Measurements from ENCODE around the gene CD44. TPM values are rescaled to one million over a fixed set of nuclear protein-coding genes. Genes with fewer than 3 reads are reported as not detected.

CD44 gene
- polyA plus RNA-seq, 1 of the 3 experiments (the other 2 are of a cell fraction) = 457 TPM

- TF ChIP-seq IRF3 (IDR thresholded peaks at IDR 0.05; ENCODE audit: low read depth, low read length) (no peak), RFX5 (IDR thresholded peaks at IDR 0.05; ENCODE audit: low read length) (no peak), RXRA (IDR thresholded peaks at IDR 0.05; ENCODE audit: borderline replicate concordance, low read depth) (no peak), FOSL2 (IDR thresholded peaks at IDR 0.05; ENCODE audit: borderline replicate concordance, low read depth) (peak; percentile 94), ELF1 (IDR thresholded peaks at IDR 0.05) (no peak), CHD2 (IDR thresholded peaks at IDR 0.05; ENCODE audit: low read length, partially characterized antibody) (no peak), MEF2A (IDR thresholded peaks at IDR 0.05; ENCODE audit: borderline replicate concordance, low read depth) (no peak), YY1 (IDR thresholded peaks at IDR 0.05; ENCODE audit: low read depth) (no peak), RCOR1 (IDR thresholded peaks at IDR 0.05; ENCODE audit: low read length) (no peak)
- TF ChIP-seq, protein P1, sequence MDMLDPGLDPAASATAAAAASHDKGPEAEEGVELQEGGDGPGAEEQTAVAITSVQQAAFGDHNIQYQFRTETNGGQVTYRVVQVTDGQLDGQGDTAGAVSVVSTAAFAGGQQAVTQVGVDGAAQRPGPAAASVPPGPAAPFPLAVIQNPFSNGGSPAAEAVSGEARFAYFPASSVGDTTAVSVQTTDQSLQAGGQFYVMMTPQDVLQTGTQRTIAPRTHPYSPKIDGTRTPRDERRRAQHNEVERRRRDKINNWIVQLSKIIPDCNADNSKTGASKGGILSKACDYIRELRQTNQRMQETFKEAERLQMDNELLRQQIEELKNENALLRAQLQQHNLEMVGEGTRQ (IDR thresholded peaks at IDR 0.05; ENCODE audit: borderline replicate concordance, low read depth, low read length) = no peak
These were observed 3.6 kb downstream of the CD44 start (continued) for GRCh38 chr11:35142481-35143075.

DNA sequence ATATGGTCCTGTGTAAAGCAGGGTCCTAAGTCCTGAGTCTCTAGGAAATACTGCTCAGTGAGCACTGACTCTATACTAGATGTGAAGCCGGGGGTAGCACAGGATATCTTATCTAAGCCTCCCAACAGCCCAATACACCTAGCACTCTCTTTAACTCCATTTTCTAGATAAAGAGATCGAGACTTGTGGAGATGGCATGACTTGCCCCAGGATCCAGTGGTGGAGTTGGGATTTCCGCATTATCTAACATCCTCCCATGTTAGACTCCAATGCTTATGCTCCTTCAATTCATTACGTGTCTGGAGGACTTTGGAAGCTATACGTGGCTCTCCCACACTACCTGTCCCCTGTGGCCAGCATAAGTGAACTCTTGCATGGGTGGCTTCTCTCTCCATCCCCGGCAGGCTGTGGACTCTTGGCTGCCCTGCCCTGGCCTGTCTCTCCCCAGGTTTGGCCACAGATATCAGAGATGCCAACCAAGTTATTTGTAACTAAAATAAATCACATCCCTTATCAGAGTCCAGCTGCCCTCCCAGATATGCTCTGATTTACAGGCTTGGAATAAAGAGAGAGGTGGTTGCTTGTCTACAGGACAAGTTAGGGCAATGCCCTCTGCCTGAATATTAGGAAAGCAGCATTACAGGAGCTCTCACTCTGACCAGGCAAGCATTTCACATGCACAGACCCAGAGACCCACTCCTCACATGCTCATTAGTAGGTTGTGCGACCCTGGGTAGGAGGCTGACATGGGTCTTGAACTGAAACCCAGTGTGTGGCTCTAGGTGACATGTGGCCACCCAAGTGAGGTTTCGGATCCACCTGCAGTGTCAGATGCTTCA is 4.5 kb downstream of the CD44 start:
- H3K9me2 ChIP-seq = no peaks in the 10 kb centered on the region
- H3K27ac ChIP-seq (ENCODE audit: low read depth in 2 of 2, low read length in 1 of 2) = peak overlapping the region in 1 of 2 experiments; percentile 80; a peak in 3 of 4 replicates
- ChIA-PET CTCF (no interaction called here), POLR2A (no interaction called here)
- H3K36me3 ChIP-seq (replicated peaks in 1 of 2; ENCODE audit: control insufficient read depth in 1 of 2, insufficient read depth in 2 of 2, low read length in 1 of 2) = peaks cover 0 to 29% of the 10 kb centered on the region in 2 experiments
- H4K20me1 ChIP-seq (ENCODE audit: insufficient read depth) = peaks cover 72% of the 10 kb centered on the region
- WGBS (ENCODE audit: low lambda C conversion rate) = 83% methylated on average over 6 of the region's 8 CpGs
- peak overlapping the region; percentile 88 for H3K4me2 ChIP-seq
- H3K9me3 ChIP-seq = no peaks in the 10 kb centered on the region
- H3K9ac ChIP-seq = peak overlapping the region; percentile 99
- peak overlapping the region in 1 of 2 experiments; percentile 95; a peak in 1 of 4 replicates for H3K4me3 ChIP-seq (ENCODE audit: low read depth in 2 of 2, low read length in 1 of 2)
- H3F3A ChIP-seq (replicated peaks; ENCODE audit: insufficient read depth) = peaks cover 45% of the 10 kb centered on the region
- DNase-seq = no peak
- no peak for TF ChIP-seq JUND (IDR thresholded peaks at IDR 0.05)
- TF ChIP-seq FOXM1 (IDR thresholded peaks at IDR 0.05; ENCODE audit: low read depth) = no peak
- no peak for TF ChIP-seq TAF1 (IDR thresholded peaks at IDR 0.05; ENCODE audit: borderline replicate concordance, low read depth, low read length)
- no peak for TF ChIP-seq GATA2 (CRISPR knock-in tag; IDR thresholded peaks at IDR 0.05)
- TF ChIP-seq EP300 (IDR thresholded peaks at IDR 0.05; ENCODE audit: borderline replicate concordance in 1 of 2, low read depth in 1 of 2, low read length in 1 of 2) = no peak
- no peak for TF ChIP-seq NFIC (IDR thresholded peaks at IDR 0.05; ENCODE audit: borderline replicate concordance)
- no peak for TF ChIP-seq MAX (IDR thresholded peaks at IDR 0.05; ENCODE audit: low read depth)
- TF ChIP-seq, protein P2, sequence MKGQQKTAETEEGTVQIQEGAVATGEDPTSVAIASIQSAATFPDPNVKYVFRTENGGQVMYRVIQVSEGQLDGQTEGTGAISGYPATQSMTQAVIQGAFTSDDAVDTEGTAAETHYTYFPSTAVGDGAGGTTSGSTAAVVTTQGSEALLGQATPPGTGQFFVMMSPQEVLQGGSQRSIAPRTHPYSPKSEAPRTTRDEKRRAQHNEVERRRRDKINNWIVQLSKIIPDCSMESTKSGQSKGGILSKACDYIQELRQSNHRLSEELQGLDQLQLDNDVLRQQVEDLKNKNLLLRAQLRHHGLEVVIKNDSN (IDR thresholded peaks at IDR 0.05; ENCODE audit: borderline replicate concordance, low read depth) = no peak
- TF ChIP-seq SMC3 (IDR thresholded peaks at IDR 0.05; ENCODE audit: low read depth, low read length) = no peak
- TF ChIP-seq CHD2 (IDR thresholded peaks at IDR 0.05; ENCODE audit: low read length, partially characterized antibody) = no peak
- TF ChIP-seq FOSL2 (IDR thresholded peaks at IDR 0.05; ENCODE audit: borderline replicate concordance, low read depth) = no peak
- TF ChIP-seq YY1 (IDR thresholded peaks at IDR 0.05; ENCODE audit: low read depth) = no peak
- TF ChIP-seq, protein P1 (IDR thresholded peaks at IDR 0.05; ENCODE audit: borderline replicate concordance, low read depth, low read length) = no peak
- TF ChIP-seq NRF1 (IDR thresholded peaks at IDR 0.05; ENCODE audit: low read depth, low read length) = no peak
- TF ChIP-seq, protein P3, sequence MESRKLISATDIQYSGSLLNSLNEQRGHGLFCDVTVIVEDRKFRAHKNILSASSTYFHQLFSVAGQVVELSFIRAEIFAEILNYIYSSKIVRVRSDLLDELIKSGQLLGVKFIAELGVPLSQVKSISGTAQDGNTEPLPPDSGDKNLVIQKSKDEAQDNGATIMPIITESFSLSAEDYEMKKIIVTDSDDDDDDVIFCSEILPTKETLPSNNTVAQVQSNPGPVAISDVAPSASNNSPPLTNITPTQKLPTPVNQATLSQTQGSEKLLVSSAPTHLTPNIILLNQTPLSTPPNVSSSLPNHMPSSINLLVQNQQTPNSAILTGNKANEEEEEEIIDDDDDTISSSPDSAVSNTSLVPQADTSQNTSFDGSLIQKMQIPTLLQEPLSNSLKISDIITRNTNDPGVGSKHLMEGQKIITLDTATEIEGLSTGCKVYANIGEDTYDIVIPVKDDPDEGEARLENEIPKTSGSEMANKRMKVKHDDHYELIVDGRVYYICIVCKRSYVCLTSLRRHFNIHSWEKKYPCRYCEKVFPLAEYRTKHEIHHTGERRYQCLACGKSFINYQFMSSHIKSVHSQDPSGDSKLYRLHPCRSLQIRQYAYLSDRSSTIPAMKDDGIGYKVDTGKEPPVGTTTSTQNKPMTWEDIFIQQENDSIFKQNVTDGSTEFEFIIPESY (IDR thresholded peaks at IDR 0.05; ENCODE audit: borderline replicate concordance, low read depth) = no peak
- no peak overlapping the region for H2AFZ ChIP-seq (ENCODE audit: low read depth)
- H3K27me3 ChIP-seq (ENCODE audit: insufficient read depth) = no peaks in the 10 kb centered on the region
- peaks cover 100% of the 10 kb centered on the region for H3K79me2 ChIP-seq (ENCODE audit: insufficient read depth)
- H3K4me1 ChIP-seq (ENCODE audit: control insufficient read depth in 1 of 2, insufficient read depth in 2 of 2, low read depth in 1 of 2, low read length in 1 of 2) = peaks cover 20 to 41% of the 10 kb centered on the region in 2 experiments; a peak in 3 of 4 replicates
